Measurements from ENCODE around the gene PCMT1.

GRCh38 chr6:149781715-149782114 is 32.2 kb downstream of the PCMT1 start:
- TF ChIP-seq CTCF (conservative IDR thresholded peaks at IDR 0.05; ENCODE audit: low read length) (no peak), EZH2phosphoT487 (IDR thresholded peaks at IDR 0.05; ENCODE audit: borderline replicate concordance, low read depth, low read length) (no peak)

Measured in OCI-LY7 (cell line).